NCI-H1048 (cell line): ENCODE measurements around the gene HS6ST3.
"Not testable (repeated sequence)": the region's sequence is repeated elsewhere in the genome, so short reads cannot be mapped to it uniquely, and the experiment has no call there.

ENCODE experiments used
- DNase-seq: peaks from one replicate; lab custom pipeline; 2025; lab: John Stamatoyannopoulos, UW

Gene HS6ST3

GRCh38 chr13:96734499-96734898 is 644.6 kb downstream of the HS6ST3 start:
- no peak for DNase-seq

GRCh38 chr13:96741779-96742178 is 651.9 kb downstream of the HS6ST3 start:
- DNase-seq, result no peak

GRCh38 chr13:96743296-96744089 is 653.6 kb downstream of the HS6ST3 start:
- no peak for DNase-seq

GRCh38 chr13:96744367-96745331 is 654.7 kb downstream of the HS6ST3 start:
- no peak for DNase-seq

GRCh38 chr13:96746886-96747285 is 657.0 kb downstream of the HS6ST3 start:
- no peak for DNase-seq

GRCh38 chr13:96749825-96750224 is 659.9 kb downstream of the HS6ST3 start:
- DNase-seq, result no peak

GRCh38 chr13:96751089-96751488 is 661.2 kb downstream of the HS6ST3 start:
- no peak for DNase-seq

GRCh38 chr13:96762876-96763275 is 673.0 kb downstream of the HS6ST3 start:
- DNase-seq, result no peak

- no peak for DNase-seq
Observed at GRCh38 chr13:96766306-96766705, 676.4 kb downstream of the HS6ST3 start.

GRCh38 chr13:96768524-96768923 is 678.6 kb downstream of the HS6ST3 start:
- DNase-seq, result no peak

- no peak for DNase-seq
Observed at GRCh38 chr13:96769874-96770273, 680.0 kb downstream of the HS6ST3 start.

- DNase-seq, result no peak
Observed at GRCh38 chr13:96771486-96772367, 681.8 kb downstream of the HS6ST3 start.

GRCh38 chr13:96772426-96772825 is 682.5 kb downstream of the HS6ST3 start:
- no peak for DNase-seq

- not testable (repeated sequence) for DNase-seq
Observed at GRCh38 chr13:96778302-96778701, 688.4 kb downstream of the HS6ST3 start.

GRCh38 chr13:96779691-96780090 is 689.8 kb downstream of the HS6ST3 start:
- no peak for DNase-seq

GRCh38 chr13:96780105-96780504 is 690.2 kb downstream of the HS6ST3 start:
- DNase-seq, result no peak

- DNase-seq, result no peak
Observed at GRCh38 chr13:96781141-96781540, 691.2 kb downstream of the HS6ST3 start.

GRCh38 chr13:96782186-96782585 is 692.3 kb downstream of the HS6ST3 start:
- no peak for DNase-seq

- no peak for DNase-seq
Observed at GRCh38 chr13:96783057-96783456, 693.1 kb downstream of the HS6ST3 start.

- DNase-seq, result no peak
Observed at GRCh38 chr13:96783511-96783910, 693.6 kb downstream of the HS6ST3 start.

- DNase-seq, result no peak
Observed at GRCh38 chr13:96785986-96786385, 696.1 kb downstream of the HS6ST3 start.

GRCh38 chr13:96792188-96792587 is 702.3 kb downstream of the HS6ST3 start:
- no peak for DNase-seq
